Activated effector memory CD4-positive, alpha-beta T cell treated with anti-CD3 and anti-CD28 coated beads, Interleukin-2, amount 50 U/mL, for 16 hours (primary cell): ENCODE measurements around the gene HAAO.

ENCODE experiments used
- DNase-seq: peaks from one replicate; pipeline ENCODE4 v3.0.0-alpha.2; 2020

Gene HAAO

GRCh38 chr2:42812899-42813479 lies 20.6 kb upstream of the HAAO start:
- no peak for DNase-seq

DNA sequence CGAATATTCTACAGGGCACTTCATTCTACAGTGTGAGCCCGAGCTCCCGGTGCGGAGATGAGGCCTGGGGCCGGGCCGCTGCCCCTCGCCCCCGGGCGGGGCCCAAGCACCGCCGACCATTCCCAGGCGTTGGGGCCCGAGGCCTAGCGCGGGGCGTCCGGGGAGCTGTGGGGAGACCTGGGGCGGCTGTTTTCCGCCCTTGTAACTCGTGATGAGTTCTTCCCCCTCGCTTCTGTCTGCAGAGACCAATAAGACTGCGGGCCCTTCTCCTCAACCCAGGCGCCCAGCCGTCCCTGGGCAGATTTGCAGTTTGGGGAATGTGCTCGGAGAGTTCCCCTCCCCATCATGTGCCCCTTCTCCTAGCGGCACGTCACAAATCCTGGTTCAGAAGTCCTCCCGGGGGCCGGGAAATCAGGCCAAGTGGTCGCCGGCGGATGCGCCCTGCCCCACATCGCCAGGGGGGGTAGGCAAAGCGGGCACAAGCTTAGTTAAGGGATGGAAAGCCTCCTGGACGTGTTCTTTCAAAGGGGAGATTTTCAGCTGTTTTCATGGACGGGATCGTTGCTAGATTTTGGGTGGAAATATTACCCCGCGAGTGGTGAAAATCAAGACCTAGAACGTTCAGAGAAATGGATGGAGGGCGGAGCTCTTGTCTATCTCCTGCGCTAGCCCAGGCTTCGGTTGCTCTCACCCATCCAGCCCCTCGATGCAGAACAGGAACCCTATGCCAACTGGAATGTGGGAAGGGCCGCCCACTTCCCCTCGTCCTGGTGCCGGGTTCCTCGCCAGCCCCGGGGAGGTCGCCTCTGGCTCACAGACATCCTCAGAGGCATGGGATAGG lies 18.8 kb upstream of the HAAO start:
- peak; percentile 80 for DNase-seq

- DNase-seq, result peak; percentile 98
These were observed 18.0 kb upstream of the HAAO start for GRCh38 chr2:42810121-42810970.

DNA sequence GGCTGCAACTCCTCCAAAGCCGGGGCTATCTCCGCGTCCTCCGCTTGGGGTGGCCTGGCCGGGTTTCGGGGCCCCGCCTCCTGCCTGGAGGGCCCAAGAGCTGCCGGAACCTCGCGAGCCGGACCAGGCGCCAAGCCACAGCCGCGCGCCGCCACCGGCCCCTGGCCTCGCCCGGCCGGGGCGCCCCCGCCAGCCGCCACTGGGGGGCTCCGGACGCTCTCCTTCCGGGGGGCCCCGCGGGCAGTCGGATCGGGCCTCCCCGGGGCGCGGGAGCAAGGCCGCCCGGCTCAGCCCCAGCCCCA lies 17.4 kb upstream of the HAAO start:
- DNase-seq, result no peak

GRCh38 chr2:42809131-42809818 lies 16.9 kb upstream of the HAAO start:
- DNase-seq, result no peak

DNA sequence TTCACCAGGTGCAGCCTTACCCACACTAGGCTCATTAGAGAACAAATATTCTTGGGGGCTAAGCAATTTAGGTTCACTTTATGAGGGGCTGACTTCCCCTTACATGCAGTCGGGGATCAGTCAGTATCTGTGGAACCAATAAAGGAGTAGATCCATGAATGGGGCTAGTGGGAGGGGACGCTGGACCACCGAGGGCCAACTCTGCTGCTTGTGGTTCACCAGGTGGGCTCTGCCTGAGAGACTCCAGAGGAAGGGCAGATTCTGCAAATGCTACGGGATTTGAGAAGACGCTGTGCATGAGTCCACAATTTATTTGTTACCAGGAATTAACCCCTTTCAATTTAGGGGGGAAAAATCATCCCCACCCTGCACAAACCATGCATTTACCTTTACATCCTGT lies 15.9 kb upstream of the HAAO start:
- DNase-seq, result no peak

GRCh38 chr2:42806786-42807185 lies 14.4 kb upstream of the HAAO start:
- no peak for DNase-seq

DNA sequence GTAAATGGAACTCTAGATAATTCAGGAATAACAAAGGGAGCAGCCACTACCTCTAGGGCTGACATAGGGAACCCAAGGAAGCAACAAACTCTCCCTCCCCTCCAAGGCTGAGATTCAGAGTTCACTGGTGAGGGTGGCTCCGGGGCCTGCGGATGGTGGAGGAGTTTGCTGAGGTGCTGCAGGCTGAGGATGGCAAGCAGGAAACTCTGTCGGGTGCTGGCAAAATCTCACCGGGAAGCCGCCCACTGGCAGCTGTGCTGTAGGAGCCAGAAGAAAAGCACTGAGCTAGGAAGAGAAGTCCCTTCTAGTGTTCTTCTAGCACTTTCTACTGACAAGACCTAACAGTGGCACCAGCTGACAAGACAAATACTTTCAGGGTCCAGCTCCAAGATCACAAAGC lies 12.5 kb upstream of the HAAO start:
- DNase-seq, result no peak

DNA sequence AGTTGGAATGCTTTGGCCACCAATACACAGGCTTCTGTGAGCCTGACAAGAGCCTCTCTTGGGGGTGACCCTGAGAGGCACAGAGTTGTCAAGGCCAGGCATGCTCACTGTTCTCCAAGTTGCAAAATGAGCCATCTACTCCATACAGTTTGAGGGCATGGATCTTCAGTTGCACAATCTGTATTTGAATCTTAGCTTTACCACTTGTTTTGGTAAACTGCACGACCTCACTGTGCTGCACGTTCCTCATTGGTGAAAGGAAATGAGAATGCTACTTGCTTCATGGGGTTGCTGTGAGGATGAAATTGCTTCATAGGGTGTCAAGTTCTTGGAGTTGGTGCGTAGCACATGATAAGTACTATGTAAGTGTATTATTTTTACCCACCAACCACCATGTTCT lies 12.0 kb upstream of the HAAO start:
- no peak for DNase-seq

DNA sequence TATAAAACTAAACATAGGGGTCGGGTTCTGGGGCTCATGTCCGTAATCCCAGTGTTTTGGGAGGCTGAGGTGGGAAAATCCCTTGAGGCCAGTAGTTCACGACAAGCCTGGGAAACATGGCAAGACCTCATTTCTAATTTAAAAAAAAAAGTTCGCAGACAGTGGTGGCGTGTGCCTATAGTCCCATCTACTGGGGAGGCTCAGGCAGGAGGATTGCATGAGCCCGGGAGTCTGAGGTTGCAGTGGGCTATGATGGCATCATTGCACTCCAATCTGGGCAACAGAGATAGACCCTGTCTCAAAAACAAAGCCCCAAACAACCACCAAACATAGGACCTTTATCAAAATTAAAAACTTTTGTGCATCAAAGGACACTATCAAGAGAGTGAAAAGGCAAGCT lies 9.8 kb upstream of the HAAO start:
- no peak for DNase-seq

- DNase-seq, result no peak
These were observed 9.0 kb upstream of the HAAO start for GRCh38 chr2:42801381-42801780.

DNA sequence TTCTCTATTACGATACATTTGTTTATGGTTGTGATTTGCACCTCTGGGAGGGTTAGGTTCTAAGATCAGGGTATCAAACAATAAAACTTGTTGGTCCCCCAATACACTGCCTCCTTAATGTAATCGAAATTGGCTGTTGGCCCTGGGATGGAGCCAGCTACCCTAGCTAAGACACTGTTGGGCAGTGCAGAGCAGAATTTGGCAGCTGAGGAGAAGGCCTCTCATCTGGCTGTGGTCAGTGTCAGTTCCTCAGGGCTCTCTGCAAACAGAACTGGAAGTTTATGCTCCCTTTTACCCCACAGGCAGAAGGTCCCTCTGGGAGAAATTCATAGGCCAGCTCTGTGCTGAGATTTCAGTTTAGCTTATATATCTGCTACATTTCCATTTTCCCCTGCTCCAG lies 8.6 kb upstream of the HAAO start:
- DNase-seq, result no peak

- DNase-seq, result no peak
These were observed 8.1 kb upstream of the HAAO start for GRCh38 chr2:42800461-42800962.

DNA sequence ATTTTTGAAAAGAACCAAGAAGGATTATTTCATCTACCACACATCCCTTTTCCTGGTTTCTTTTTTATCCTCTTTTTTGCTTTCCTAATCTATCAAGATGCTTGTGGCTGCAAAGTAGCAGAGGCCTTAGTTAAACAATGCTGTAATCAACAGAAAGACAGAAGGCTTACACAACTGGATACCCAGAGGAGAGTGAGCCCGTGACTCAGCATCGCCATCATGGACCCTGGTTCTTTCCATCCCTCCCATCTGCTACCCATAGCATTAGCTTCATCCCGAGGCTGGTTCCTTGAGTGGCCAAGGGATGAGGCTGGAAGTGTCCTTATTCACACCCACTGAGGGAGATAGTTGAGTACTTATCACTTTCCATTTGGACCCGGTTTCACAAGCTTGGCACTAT lies 7.5 kb upstream of the HAAO start:
- no peak for DNase-seq

DNA sequence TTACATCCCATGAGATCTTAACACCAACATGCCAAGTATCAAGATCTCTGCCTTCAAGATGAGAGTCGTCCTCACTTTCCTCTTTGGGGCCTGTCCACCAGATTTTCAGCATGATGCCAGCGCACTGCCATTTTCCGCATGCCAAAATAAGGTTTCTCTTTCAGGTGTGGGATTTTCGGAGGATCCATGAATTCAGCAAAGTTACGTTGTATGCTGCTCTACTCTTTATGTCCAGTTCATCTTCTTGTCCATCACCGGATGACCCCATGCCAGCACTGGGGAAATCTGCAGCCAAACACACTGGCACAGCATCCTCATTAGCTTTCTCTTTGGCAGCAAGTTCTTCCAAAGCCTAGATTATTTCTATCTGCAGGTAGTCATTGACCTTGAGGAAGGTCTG lies 4.9 kb upstream of the HAAO start:
- DNase-seq, result no peak

DNA sequence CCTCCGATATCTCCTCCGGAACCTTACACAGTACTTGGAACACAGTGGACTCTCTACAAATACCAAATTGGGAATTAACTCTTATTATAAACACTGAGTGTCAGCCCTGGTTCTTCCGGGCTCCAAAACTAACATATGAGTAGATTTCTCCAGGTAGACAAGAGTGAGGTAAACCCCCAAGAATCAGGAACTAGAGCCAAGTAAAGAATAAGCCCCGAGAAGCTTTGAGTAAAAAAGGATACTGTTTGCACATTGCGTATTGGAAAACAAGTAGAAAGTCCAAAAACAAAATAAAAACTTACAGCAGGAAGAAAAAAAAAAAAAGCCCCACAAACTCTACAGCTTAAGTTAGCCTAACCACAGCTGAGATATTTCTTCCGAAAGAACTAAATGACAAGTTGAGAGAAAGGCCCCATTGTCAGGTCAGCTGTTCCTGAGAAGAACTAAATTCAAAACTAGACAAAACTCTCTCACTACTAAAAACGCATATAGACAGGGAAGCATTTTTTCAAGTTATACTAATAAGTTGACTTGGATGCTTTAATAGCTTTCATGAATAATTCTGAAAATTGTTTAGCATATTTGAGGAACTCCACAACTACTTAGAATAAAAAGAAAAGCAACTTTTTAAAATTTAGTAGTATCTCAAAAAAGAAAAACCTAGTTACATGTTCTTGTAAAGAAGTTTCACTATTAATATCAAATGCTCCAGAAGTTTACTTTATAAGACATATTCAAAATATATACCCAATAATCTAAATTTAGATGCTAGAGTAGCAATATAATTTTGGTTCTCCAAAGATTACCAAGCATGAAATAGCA lies 4.3 kb upstream of the HAAO start:
- no peak for DNase-seq

- no peak for DNase-seq
These were observed 3.5 kb upstream of the HAAO start for GRCh38 chr2:42795841-42796301.

- no peak for DNase-seq
These were observed 2.9 kb upstream of the HAAO start for GRCh38 chr2:42795275-42795674.

DNA sequence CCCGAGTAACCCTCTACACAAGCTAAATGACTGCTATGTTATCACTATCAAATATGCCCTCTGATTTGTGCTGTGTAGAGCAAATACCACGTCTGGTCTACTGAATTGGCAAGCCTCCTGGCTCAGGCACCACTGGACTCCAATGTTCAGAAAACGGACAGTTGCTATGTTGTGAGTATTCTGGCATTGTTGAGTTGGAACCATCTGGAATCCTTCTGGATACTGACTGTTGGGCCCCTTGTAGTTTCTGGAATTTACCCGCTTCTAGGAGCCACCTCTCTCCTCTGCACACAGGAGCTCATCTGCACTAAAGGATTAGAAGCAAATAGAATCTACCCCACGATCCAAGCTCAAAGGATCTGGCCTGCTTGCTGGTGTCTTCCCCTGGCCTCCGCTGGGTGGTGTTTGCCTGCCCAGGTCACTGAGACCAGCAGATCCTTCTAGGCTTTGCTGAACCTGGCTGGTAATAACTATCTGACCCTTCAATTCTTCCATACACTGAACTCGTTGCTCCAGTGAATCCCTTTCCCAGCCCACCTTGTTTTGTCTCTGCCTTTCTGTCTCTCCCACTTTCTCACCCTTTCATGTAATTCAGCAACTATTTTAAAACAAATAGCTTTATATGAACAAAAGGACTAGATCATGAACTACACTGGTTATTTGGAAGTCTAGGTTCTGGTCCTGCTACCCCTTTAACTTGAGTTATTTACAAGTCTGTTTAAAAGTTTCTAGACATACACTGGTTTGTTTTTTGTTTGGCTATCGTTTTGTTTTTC lies 2.1 kb upstream of the HAAO start:
- DNase-seq, result no peak

DNA sequence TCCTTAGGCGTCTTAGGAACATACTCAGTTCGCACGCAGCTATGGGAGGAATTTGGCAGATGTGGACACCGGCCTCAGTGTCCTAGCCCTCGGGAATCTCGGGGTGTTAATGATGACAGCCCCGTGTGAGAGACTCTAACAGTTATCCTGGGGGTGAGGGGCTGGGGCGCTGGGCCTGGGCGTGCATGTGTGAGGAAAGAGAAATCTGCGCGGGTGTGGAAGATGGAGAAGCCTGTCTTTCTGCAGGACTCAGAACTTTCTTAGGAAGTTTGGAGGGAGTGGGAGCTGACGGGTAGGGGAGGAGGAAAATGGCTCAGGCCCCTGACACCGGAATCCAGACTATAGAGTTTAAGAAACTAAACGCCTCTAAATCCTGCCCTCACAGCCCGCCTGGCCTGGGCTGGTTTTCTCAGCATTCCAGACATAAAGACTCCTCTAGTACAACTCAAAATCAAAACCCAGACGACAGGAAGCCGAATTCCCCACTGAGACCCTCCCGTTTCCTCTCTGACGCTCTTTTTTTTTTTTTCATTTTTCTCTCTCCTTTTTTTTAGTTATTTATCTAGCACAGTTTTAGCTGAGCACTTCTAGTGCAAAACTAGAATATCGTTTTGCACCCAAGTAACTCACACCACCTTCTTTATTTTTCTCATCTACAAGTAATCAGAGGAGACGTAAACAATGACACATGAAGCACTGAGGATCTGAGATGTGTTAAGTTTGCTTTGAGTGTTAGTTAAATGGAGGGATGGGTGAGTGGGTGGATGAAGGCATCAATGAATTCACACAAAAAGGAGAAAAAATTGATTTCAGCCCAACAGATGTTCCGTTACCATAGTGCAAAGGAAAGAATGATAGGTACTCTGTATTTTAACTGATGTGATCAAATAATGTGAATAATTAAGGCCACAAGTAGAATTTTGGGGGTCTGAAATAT lies 1.2 kb upstream of the HAAO start:
- DNase-seq, result no peak
